ENCODE measurements around the gene LSM7.
A peak's percentile ranks its signal among the peaks of the same experiment; 100 is the strongest.

LSM7 gene

DNA sequence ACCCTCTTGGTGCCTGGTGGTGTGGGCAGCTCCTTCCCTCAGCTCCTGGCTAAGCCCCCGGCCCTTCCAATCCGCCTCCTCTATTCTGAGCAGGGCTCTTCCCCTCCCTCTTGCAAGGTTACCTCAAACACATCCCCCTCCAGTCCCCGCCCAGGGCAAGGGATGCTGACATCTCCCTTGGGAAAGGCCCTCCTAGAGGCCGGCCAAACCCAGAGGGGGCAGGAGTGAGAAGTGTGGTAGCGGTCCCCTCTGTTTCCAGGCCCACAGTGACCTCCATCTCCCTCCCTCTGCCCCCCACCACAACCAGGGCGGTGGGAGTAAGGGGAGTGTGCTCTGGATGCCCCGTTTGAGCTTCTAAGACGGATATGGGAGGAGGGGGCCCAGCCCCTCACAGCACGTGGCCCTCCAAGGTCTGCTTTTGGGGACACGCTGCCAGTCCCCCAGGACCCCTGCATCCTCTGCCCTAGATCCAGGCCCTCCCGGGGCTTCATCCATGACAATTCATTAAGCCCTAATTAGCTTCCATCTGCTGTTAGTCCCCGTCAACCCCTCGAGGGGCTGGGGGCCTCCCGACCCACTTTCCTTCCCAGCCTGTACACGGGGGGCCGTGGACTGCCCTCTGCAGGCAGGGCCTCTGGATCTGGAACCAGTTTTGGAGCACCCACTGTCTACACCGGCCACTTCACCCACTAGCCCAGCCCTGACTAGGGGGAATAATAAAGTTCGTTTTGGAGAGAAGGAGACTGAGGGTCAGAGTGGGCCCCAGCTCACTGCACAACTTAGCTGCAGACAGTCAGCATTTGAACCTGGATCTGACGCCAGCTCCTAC is 22.7 kb downstream of the LSM7 start:
- DNase-seq: no peak

- no peak for DNase-seq
These were observed 25.1 kb downstream of the LSM7 start for GRCh38 chr19:2303211-2303798.

GRCh38 chr19:2302319-2303210 is 25.8 kb downstream of the LSM7 start:
- peak in 18 of 51 donors; percentile 9 to 55 (median 38) for DNase-seq

DNA sequence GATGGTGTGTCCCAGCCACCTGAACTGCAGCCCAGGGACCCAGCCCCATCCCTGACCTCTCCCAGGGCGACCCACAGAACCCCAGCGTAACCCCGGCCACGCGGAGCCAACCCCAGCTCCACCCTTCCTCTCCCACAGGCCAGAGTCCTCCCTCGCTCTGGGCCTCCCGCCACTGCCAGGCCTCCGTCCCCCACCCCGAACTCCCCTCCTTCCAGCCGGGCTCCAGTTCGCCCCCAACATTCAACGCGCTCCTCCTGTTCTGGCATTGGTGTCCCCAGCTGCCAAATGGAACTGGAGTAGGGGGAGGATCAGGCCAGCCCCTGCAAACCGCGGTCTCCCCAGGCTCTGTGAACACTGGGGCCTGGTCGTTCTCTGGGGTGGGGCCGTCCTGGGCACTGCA is 27.9 kb downstream of the LSM7 start:
- no peak for DNase-seq

DNA sequence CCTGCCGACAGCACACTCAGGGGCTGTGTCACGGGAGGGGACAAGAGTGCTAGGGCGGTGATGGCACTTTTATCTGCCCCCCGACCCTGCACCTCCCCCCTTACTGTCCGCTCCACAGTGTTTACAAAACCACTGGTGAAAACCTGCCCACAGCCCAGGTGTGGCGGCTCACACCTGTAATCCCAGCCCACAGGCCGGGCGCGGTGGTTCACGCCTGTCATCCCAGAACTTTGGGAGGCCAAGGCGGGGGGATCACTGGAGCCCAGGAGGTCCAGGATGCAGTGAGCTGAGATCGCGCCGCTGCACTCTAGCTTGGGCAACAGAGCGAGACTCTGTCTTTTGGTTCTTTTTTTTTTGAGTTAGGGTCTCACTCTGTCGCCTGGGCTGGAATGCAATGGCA is 32.2 kb downstream of the LSM7 start:
- no peak for DNase-seq

DNA sequence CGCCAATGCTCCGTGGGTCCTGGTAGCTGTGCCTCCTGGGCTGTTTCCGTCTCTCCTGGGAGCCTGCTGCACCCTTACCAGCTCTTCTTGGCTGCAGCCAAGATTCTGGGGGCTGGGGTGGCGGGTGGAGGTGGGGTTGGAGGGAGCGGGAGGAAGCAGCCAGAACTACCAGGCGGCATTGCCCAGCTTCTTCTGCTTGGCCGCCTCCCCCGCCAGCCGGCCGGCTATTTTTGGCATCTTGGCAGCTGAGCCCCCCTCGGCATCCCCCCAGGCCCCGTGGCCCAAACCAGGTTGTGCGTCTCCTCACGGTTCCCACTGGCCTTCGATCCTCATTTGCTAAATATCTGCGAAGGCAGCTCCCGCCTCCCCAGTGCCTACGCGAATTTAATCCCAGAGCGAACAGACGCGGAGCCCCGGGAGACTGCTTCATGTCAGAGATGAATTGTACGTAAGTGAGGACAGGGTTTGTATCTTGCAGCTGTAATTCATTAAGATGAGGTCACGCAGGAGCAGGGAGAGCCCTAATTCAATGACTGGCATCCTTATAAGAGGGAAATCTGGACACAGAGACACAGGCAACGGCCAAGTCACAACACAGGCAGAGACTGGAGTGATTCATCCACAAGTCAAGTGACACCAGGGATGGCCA is 33.6 kb downstream of the LSM7 start:
- peak in 34 of 51 donors; percentile 14 to 72 (median 56) for DNase-seq

- DNase-seq: peak in 11 of 51 donors; percentile 7 to 43 (median 27)
These were observed 37.1 kb downstream of the LSM7 start for GRCh38 chr19:2291185-2291751.

DNA sequence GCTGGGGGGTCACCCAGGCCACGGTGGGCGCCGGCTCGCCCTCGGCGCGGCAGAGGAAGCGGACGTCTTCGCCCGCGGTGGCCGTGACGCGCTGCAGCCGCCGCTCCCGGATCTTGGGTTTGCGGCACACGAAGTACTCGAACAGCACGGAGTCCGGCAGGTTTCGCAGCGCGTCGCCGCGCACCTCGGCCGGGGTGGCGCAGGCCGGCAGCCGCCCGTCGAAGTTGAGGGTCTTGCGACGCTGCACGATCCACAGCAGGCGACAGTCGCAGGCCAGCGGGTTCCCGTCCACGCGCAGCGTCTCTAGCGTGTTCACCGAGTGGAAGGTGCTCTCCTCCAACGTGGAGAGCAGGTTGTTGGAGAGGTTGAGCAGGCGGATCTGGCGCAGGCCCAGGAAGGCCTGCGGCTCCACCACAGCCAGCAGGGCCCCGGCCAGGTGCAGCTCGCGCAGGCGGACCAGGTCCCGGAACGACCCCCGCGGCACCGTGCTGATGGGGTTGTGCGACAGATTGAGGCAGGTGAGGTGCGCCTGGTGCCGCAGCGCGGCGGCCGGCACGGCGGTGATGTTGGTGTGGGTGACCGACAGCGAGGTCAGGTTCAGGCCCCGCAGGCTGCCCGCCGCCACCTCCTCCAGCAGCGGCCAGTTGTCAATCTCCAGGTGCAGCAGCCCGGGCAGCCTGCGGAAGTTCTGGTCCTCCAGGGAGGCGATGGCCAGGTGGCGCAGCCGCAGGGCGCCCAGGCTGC is 37.8 kb downstream of the LSM7 start:
- no peak for DNase-seq

DNA sequence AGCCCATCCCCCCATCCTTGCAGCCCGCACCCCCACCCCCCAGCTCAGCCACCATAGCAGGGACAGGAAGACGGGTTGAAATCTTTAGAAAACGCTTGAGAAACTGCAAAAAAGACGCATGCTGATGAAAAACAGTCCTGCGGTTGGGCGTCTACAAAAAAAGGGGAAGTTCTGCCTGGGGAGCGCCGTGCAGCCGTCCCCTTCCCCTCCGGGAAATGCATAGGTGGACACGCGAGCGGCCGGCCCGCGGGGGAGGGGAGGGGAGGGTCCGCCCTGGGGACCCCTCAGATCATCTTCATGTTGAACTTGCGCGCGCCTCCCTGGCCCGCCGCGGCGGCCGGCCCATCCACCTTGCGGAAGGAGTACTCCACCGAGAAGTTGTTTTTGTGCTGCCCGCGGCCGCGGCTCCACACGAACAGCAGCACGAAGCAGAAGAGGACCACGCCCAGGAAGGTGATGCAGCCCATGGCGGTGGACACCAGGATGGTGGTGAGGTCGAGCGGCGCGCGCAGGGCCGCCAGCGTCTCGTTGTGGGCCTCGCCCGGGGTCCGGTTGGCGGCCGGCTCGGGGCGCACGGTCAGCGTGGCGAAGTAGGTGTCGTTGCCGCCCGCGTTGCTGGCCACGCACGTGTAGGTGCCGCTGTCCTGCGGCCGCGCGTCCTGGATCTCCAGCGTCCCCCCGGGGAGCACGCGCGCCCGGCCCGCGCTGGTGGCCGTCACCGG is 38.5 kb downstream of the LSM7 start:
- peak in 2 of 51 donors; percentile 23 to 27 for DNase-seq

- no peak for DNase-seq
These were observed 39.3 kb downstream of the LSM7 start for GRCh38 chr19:2288818-2289713.

DNA sequence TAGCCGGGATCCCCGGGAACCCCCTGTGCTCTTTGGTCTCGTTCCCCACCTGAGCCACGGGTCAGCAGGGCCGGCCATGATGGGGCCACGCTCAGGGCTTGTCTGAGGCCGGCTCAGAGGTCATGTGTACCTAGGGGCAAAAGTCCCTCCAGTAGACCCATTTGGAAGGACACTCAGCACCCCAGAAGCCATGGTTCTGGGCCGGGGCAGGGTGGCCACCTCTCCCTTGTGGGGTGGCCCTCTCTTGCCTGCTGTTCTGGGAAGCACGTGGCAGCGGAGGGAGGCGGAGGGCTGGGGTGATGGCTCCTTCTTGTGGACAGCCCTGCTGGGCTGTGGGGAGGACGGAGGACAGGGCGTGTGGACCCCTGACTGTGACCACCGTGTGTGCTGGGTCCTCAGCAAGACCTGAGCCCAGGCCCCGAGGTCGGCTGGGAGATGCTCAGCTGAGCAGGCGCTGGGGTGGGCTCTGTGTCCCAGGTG is 40.0 kb downstream of the LSM7 start:
- DNase-seq: no peak

GRCh38 chr19:2287585-2288337 is 40.6 kb downstream of the LSM7 start:
- no peak for DNase-seq

DNA sequence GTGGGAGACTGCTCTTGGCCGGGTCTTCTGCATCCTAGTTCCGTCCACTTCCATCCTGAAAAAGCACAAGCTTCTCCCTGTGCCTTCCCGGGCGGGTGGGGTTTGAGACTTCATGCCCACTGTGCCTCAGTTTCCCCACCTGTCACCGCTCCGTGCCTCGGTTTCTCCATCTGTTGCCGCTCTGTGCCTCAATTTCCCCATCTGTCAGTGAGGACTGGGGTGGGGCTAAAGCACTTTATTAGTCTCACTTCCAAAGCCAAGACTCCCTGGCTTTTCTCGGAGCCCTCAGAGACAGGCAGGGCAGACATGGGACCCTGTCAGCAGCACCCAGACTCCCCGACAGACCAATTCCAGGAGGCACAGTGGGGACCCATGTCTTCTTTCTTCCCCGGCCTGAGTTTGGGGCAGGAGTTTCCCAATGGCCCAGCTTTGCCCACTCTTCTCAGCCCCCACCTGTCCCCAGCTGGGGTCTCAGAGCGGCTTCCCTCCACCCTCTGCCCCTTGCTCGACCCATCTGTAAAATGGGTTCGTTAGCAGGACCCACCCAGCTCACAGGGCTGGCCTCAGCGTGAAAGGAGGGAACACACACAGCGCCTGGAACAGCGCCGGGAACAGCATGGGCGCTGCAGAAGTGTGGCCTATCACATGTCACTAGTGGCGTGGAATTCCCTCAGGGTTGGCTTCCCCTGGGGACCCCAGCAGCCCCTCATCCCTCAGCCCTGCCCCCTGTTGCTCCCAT is 41.8 kb downstream of the LSM7 start:
- no peak for DNase-seq

GRCh38 chr19:2283835-2284507 is 44.4 kb downstream of the LSM7 start:
- DNase-seq: no peak

DNA sequence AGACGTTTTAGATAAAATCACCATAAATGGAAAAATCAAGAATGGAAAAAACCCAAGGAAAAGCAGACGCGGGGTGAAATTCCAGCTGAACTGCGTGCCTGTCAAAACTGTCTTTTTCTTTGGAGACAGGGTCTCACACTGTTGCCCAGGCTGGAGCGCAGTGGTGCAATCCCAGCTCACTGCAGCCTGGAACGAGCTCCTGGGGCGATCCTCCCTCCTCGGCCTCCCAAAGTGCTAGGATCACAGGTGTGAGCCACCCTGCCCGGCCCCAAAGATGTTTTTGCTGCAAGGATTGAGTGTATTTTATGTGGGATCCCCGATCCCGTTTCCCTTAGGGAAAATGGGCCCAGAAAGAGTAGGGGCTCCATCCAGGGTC is 45.5 kb downstream of the LSM7 start:
- no peak for DNase-seq
